HG02885 (cell line): ENCODE results near the gene ZDHHC8.

ENCODE experiments used
- ATAC-seq: cut with Tn5 transposase; IDR thresholded peaks from one replicate; pipeline ENCODE4 v1.9.1; 2021; ENCODE audit warnings: mild to moderate bottlenecking; ENCODE audit not compliant: unreplicated experiment, poor library complexity

Gene ZDHHC8

GRCh38 chr22:20112623-20113511 is 18.7 kb upstream of the ZDHHC8 start:
- no peak for ATAC-seq

DNA sequence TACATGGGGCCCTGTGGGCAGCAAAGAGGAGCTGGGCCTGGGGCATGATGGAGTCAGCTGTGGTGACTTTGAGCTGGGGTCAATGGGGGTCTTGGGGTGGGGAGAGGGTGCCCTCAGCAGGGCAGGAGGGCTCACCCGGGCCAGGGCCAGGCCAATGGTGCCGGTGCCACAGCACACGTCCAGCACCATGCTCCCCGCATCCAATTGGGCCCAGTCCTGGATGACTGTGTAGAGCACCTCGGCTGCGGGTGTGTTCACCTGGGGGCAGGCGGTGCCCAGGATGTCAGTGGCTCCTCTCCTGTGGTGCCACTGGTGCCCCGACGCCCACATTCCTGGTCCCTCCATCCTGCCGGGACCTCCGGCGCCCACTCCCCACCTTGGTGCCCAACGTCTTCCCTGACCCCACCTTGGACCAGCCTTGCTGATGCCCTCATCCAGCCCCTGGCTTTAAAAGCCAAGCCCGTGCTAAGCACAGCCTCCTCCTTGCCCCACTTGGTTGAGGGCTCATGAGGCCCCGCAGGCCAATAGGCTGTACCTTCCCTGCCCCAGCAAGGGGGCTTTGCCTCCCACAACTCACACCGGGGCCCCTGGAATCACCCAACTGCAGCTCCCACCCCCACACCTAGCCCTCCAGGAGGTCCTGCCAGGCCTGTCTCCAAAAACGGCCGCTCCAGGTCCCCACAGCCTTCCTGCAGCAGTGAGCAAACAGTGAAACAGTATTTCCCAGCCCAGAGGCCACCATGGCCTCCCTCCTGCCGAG is 17.9 kb upstream of the ZDHHC8 start:
- ATAC-seq: no peak

- ATAC-seq: no peak
Observed at GRCh38 chr22:20114506-20115475, 16.8 kb upstream of the ZDHHC8 start.

DNA sequence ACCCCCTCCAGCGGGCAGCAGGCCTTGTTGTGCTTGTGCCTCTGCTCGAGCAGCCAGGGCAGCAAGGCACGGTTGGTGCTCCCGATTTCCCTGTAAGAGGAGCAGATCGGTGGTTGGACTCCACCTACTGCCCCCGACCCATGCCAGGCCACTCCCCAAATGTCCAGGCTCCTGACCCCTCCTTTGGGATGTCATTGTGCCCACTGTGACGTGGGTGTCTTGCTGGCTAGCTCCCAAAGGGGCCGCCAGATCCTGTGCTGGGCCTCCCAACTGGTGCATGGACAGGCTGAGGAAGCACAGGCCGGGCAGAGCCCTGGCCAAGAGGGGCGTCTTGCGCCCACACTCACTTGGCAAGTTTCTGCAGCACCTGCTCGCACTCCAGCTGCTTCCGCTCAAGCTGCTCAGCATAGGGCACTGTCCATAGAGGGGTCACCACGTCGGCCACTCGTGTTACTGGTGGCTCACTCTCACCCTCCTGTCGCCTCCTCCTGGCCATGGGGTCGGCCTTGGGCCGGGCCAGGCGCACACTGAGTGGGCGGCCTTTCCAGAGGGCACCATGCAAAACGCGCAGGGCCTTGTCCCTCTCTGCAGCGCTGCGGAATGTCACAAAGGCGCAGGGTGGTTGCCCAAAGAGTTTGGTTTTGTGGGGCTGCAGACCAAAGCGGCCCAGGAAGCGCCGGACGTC is 15.8 kb upstream of the ZDHHC8 start, which contains the start of gene RANBP1:
RANBP1 (plus strand) TSS at position 414 of the 685 bp plus-strand sequence; CDS start at position 495, 81 bp downstream.
- no peak for ATAC-seq

- ATAC-seq: no peak
Observed at GRCh38 chr22:20116376-20116950, 15.1 kb upstream of the ZDHHC8 start.

DNA sequence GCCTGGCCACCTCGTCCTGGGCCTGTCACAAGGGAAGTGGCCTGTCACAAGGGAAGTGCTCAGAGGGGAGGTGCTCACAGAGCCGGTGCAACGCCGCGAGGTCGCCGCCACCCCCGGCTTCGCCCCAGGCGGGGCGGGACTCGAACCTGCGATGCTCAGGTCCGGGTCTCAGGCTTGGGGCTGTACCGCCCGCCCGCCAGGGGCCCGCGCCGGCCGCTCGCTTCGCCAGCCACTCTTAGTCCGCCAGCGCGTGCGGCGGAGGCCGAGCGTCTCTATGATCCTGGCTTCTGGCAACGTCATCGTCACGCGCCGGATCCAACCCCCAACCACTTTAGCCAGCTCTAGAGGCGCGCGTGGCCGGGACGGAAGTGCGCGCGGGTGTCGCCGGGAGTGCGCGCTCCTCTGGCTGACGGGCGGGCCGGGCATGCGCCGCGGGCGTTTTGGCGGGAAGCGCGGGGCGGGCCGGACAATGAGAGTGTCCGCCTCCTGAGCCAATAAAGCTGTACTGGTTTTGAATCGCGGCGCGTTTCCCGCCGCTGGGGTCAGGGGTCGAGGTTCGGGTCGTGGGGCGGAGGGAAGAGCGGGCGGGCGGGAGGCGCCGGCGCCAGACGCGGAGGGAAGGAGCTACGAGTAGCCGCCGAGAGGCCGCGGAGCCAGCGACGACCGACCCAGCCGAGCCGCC is 14.5 kb upstream of the ZDHHC8 start, which contains the start of gene TRMT2A:
TRMT2A (minus strand) TSS at position 276 of the 682 bp plus-strand sequence. CDS start 320 bp downstream, outside the sequence.
- peak; percentile 80 for ATAC-seq

GRCh38 chr22:20117633-20118299 is 13.8 kb upstream of the ZDHHC8 start:
- peak; percentile 26 for ATAC-seq

DNA sequence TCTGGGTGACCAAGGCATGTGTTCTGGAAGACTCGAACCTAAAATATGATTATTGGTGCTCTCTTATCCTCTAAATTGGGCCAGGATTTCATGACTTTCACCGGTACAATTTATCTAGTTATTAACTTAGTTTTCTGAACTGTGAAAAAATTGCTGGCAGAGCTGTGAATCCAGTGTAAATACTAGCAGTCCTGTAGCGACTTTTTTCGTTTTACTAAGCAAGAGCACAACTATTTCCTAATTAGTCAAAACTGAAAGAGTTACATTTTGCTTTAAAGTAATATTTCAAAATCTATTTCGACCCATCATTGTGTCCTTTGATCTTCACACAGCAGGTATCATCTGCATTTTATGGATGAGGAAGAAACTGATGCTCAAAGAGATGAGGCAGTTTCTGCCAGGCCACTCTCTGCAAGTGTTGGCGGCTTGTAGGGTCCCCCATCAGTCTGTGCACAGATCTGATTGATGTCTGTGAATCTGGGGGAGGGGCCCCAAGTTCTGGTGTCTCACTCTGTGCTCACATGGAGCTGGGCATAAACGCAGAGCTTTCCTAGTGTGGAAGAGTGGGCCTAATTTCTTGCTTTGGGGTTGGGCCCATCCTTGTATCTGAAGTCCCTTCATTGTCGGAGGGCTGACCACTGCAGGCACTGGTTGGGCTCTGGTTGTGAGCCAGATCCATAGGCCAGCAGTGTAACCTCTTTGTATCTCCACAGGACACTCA is 13.1 kb upstream of the ZDHHC8 start:
- ATAC-seq: no peak

DNA sequence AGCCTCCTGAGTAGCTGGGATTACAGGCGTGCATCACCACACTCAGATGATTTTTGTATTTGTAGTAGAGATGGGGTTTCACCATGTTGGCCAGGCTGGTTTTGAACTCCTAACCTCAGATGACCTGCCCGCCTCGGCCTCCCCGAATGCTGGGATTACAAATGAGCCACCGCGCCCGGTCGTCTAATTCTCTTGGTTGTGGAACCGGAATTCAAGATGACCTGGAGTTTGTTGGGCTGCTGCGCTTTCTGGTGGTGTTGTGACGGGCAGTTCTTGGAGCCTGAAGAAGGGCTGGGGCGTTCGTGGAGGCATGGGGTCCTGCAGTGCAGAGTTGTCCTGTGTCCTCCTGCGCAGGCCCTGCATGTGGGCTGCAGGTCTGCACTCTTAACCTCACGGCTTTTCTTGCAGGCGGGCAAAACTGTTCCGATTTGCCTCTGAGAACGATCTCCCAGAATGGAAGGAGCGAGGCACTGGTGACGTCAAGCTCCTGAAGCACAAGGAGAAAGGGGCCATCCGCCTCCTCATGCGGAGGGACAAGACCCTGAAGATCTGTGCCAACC is 9.7 kb upstream of the ZDHHC8 start:
- no peak for ATAC-seq

DNA sequence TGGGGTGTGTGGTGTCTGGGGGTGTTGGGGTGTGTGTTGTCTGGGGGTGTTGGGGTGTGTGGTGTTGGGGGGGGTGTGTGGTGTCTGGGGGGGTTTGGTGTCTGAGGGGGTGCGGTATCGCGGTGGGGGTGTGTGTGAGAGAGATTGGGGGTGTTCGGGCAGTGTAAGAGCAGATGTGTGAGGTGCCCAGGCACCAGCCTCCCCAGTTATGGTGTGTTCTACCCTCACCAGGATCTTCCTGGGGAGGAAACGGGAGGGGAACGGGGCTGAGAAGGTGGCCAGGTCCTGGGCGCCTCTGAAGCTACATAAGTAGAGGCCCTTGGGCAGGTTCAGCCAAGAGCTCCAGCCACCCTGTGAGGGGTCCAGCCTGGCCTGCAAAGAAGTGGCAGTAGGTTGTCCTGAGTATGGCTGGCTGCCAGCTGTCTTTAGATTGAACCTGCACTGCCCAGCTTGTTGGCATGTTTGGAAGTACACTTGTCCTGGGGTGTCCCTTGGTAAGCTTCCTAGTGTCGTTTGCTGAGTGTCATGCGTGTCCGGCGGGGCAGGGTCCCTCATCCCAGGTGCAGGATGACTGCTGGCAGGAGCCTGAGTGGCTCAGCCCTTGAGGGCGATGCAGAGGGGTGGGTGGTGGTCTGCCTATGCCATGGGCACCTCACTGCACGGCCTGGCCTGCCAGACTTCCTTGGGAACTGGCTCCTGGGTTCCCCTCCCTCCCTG is 8.1 kb upstream of the ZDHHC8 start:
- ATAC-seq: no peak

DNA sequence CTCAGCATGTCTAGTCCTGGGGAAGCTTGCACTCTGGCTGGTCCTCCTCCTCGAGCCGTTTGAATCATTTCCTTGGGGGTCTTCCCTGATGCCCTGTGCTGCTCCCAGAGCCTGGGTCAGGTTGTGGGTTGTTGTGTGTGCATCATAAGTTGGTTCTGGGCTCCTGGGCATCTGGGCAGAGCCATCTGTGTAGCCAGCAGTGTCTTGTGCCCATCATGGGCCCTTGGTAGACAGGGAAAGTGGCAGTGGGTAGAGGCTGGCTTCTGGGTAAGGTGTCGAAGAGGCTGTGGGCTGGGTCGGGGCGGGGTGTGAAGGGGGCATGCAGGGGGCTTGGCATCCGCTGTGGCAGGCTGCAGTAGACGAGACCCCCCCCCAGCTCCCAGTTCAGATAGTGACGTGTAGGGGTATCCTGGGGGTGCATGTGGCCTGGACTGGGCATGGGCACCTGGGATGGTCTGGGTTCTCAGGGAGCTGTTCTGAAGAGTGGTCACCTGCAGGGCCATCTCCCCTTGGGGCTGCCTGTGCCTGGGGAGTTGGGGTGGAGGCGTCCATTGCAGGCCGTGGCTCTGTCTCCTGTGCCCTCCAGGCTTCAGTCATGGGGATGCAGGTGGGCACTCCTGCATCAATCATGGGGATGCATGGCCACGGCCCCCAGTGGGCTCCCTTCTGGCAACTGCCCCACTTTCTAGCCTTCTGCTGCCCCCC is 7.4 kb upstream of the ZDHHC8 start:
- ATAC-seq: no peak

DNA sequence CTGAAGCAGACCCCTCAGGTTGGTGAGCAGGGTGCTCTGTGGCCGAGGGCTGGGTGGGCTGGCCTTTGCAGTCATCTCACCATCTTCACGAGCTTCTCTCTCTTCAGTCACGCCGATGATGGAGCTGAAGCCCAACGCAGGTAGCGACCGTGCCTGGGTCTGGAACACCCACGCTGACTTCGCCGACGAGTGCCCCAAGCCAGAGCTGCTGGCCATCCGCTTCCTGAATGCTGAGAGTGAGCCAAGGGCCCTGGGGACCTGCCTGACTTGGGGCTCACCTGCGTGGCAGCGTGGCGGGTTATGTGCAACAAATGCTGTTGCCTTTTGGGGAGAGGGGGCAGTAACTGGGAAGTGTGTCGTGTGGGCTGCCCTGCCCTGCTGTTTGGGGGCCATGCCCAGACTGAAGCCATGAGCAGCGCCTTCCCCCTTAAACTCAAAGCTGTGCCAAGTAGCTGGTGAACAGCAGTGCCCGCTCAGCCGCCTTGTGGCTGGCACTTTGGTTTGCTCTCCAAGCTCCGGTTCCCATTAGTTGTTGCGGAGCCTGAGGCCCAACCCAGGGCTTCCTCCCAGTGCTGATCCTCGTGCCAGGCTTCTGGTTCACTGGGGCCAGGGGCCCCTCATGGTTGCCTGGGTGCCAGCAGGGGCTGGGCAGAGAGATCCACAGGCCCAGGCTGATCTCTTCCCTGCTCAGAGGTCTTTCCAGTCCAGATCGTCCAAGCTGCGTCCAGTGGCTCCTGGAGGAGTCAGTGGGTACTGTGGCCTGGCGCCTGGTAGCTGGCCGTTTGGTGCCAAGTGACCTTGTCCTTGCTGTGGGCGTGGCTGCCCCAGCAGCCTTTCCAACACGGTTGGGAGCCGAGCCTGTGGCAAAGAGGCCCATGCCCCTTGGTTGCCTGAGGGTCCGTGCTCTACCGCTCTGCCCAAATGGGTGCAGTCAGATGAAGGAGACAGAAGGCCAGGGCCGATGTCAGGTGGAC is 6.1 kb upstream of the ZDHHC8 start:
- ATAC-seq: no peak

GRCh38 chr22:20126284-20127029 is 5.1 kb upstream of the ZDHHC8 start:
- ATAC-seq: no peak

DNA sequence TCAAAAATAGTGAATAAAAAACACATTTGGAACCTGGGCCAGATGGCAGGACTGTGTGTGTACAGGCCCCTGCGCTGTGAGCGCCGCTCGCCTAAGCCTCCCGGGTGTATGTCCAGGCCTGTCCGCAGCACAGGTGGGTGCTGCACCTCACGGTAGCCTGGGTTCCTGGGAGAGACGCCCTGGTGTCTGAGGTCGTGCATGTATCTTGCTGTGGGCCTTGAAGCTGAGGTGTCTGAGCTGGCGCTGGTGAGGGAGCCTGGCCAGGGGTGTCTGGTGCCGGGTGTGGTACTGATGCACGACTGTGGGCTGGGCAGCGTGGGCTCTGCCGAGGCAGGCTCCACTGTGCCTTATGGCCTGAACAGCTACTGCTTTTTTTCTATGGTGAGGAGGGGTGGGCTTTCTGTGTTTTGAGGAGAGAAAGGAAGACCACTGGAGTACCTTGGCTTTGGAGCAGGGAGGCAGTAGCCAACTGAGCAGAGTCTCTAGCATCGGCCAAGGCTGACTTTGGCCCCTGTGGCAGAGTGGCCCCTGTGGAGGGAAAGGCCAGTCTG is 4.2 kb upstream of the ZDHHC8 start:
- ATAC-seq: no peak
